CD14-positive monocyte (primary cell): ENCODE results near the gene COLQ. TPM values are rescaled to one million over a fixed set of nuclear protein-coding genes. Genes with fewer than 3 reads are reported as not detected.
"Not testable (repeated sequence)": the region's sequence is repeated elsewhere in the genome, so short reads cannot be mapped to it uniquely, and the experiment has no call there.

Source experiments
- DNase-seq, 3 donors: peaks; one replicate each; pipeline ENCODE4 v3.0.0-alpha.2; 2011 to 2022
- H2AFZ ChIP-seq: 2 replicates; pipeline ENCODE4 v1.6.0; 2012; ENCODE audit warnings: mild to moderate bottlenecking, low read depth, low read length, inconsistent platforms; ENCODE audit not compliant: insufficient read depth, poor library complexity, severe bottlenecking
- H3K27ac ChIP-seq, 2 donors: 1 replicate in 1 of 2; 2 replicates in 1 of 2; pipeline ENCODE4 v1.5.1; 2012 to 2013; ENCODE audit warnings: low read length in 2 of 2, control low read depth in 1 of 2, inconsistent platforms in 1 of 2, low read depth in 1 of 2, mild to moderate bottlenecking in 1 of 2
- H3K27me3 ChIP-seq, 2 donors: one replicate each; pipeline versions ENCODE4 v1.6.0 to v1.6.1; 2011 to 2013; ENCODE audit warnings: low read length in 2 of 2; ENCODE audit not compliant: control insufficient read depth in 2 of 2, insufficient read depth in 2 of 2
- H3K36me3 ChIP-seq, 2 donors: replicated peaks in 1 of 2; 1 replicate in 1 of 2; 2 replicates in 1 of 2; pipeline versions ENCODE4 v1.5.1 to v1.6.1; 2012 to 2013; ENCODE audit warnings: low read length in 2 of 2, control low read depth in 1 of 2, inconsistent platforms in 1 of 2, mild to moderate bottlenecking in 1 of 2; ENCODE audit not compliant: insufficient read depth in 2 of 2, control insufficient read depth in 1 of 2
- H3K4me1 ChIP-seq, 2 donors: 1 replicate in 1 of 2; 2 replicates in 1 of 2; pipeline versions ENCODE4 v1.5.1 to v1.6.1; 2012 to 2013; ENCODE audit warnings: low read length in 2 of 2, control low read depth in 1 of 2, inconsistent platforms in 1 of 2, mild to moderate bottlenecking in 1 of 2, moderate library complexity in 1 of 2; ENCODE audit not compliant: insufficient read depth in 2 of 2, control insufficient read depth in 1 of 2
- H3K4me2 ChIP-seq: replicated peaks from 2 replicates; pipeline ENCODE3; 2012; ENCODE audit warnings: low read length, moderate library complexity, mild to moderate bottlenecking; ENCODE audit not compliant: poor library complexity, severe bottlenecking; ENCODE audit errors: extremely low read depth
- H3K4me3 ChIP-seq, 3 experiments: fragments of 200-600 bp in 1 of 3; sonication (generic) in 1 of 3; replicated peaks in 1 of 3; 1 replicate in 2 of 3; 2 replicates in 1 of 3; pipeline ENCODE4 v1.5.1; 2011 to 2013; ENCODE audit warnings: low read length in 3 of 3, mild to moderate bottlenecking in 3 of 3, control low read depth in 2 of 3, low read depth in 2 of 3, inconsistent platforms in 1 of 3, moderate library complexity in 1 of 3
- H3K79me2 ChIP-seq: 2 replicates; pipeline ENCODE4 v1.6.0; 2012; ENCODE audit warnings: mild to moderate bottlenecking, control low read depth, inconsistent platforms, low read length, moderate library complexity; ENCODE audit not compliant: insufficient read depth
- H3K9ac ChIP-seq: 2 replicates; pipeline ENCODE4 v1.6.0; 2017; ENCODE audit warnings: low read length, mild to moderate bottlenecking; ENCODE audit not compliant: insufficient read depth, poor library complexity, severe bottlenecking
- H3K9me3 ChIP-seq, 2 donors: replicated peaks in 1 of 2; 1 replicate in 1 of 2; 2 replicates in 1 of 2; pipeline versions ENCODE4 v1.5.1 to v1.6.1; 2012 to 2013; ENCODE audit warnings: low read length in 2 of 2, control low read depth in 1 of 2; ENCODE audit not compliant: control insufficient read depth in 1 of 2, insufficient read depth in 1 of 2
- H4K20me1 ChIP-seq: 2 replicates; pipeline ENCODE4 v1.6.0; 2012; ENCODE audit warnings: mild to moderate bottlenecking, low read length, control low read depth, moderate library complexity; ENCODE audit not compliant: insufficient read depth
- H3K27ac Mint-ChIP-seq, 7 donors: one replicate each; pipeline ENCODE4 v1.8.0; 2020; ENCODE audit warnings: mild to moderate bottlenecking in 7 of 7, mixed read lengths in 7 of 7, moderate library complexity in 6 of 7, inconsistent platforms in 2 of 7
- H3K27me3 Mint-ChIP-seq, 3 donors: one replicate each; pipeline ENCODE4 v1.8.0; 2021 to 2022; ENCODE audit warnings: low read depth in 3 of 3, mild to moderate bottlenecking in 3 of 3, mixed read lengths in 3 of 3, moderate library complexity in 3 of 3, inconsistent platforms in 1 of 3
- H3K36me3 Mint-ChIP-seq, 2 donors: one replicate each; pipeline ENCODE4 v1.8.0; 2020; ENCODE audit warnings: mixed read lengths in 2 of 2, inconsistent platforms in 1 of 2, mild to moderate bottlenecking in 1 of 2
- H3K4me1 Mint-ChIP-seq: one replicate; pipeline ENCODE4 v1.8.0; 2020; ENCODE audit warnings: mild to moderate bottlenecking, mixed read lengths
- H3K4me3 Mint-ChIP-seq, 2 donors: one replicate each; pipeline ENCODE4 v1.8.0; 2020; ENCODE audit warnings: mild to moderate bottlenecking in 2 of 2, mixed read lengths in 2 of 2, moderate library complexity in 1 of 2
- H3K9me3 Mint-ChIP-seq, 7 donors: one replicate each; pipeline ENCODE4 v1.8.0; 2020 to 2022; ENCODE audit warnings: mixed read lengths in 7 of 7, mild to moderate bottlenecking in 6 of 7, moderate library complexity in 6 of 7, inconsistent platforms in 2 of 7
- WGBS: methylation state at CpG from one replicate; pipeline ENCODE4 v1.1.5; 2013; ENCODE audit warnings: missing lambda C conversion rate; ENCODE audit not compliant: insufficient coverage; 5-methylcytosine and 5-hydroxymethylcytosine counted together
- intact Hi-C, 2 donors: fragments of 100-400 bp; cut with micrococcal nuclease; formaldehyde crosslinking; loops; one replicate each; pipeline versions ENCODE4 v1.15.0 to v1.15.1; 2023
- polyA plus RNA-seq, 3 donors: library from polyadenylated mRNA; depleted of rRNA in 1 of 3; unstranded in 2 of 3; stranded (reverse) in 1 of 3; fragments of 300-500 nt in 2 of 3; fragments of >200 nt in 1 of 3; fragmentation: Illumina TruSeq in 2 of 3; gene quantifications; 1 replicate in 2 of 3; 2 replicates in 1 of 3; pipeline ENCODE4 v1.2.3, GENCODE V29; 2012 to 2021
- TF ChIP-seq, protein P1 (sequence below): fragments of 200-600 bp; IDR thresholded peaks from one replicate; pipeline ENCODE4 v1.8.0; 2022; ENCODE audit warnings: antibody characterized with exemption, mild to moderate bottlenecking

Gene COLQ
- polyA plus RNA-seq, 3 donors, result 0.23 to 1.9 (median 0.73) TPM

DNA sequence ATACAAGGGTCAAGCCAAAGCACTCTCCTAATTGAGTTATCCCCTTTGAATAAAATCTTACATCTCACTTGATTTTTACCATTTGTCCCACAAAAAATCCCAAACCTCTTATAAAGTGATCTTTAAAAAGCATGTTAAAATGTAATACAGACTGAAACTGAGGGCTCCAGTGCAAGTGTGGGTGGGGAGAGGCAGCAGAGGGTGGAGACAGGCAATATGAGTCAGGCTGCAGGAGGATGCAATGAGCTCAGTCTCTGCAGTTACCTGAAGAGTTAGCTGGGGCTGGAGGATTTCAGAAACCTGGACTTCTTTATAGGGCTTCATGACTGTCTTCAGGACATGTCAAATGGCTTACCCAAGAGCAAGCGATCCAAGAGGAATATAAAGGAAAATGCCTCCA lies 14.2 kb upstream of the COLQ start:
- no peak overlapping the region for H3K4me2 ChIP-seq
- no peaks in the 10 kb centered on the region for H3K36me3 ChIP-seq
- intact Hi-C loops, result no loop called here
- H3K4me3 ChIP-seq, result no peak overlapping the region
- no peak overlapping the region for H3K27ac ChIP-seq
- TF ChIP-seq, protein P1, sequence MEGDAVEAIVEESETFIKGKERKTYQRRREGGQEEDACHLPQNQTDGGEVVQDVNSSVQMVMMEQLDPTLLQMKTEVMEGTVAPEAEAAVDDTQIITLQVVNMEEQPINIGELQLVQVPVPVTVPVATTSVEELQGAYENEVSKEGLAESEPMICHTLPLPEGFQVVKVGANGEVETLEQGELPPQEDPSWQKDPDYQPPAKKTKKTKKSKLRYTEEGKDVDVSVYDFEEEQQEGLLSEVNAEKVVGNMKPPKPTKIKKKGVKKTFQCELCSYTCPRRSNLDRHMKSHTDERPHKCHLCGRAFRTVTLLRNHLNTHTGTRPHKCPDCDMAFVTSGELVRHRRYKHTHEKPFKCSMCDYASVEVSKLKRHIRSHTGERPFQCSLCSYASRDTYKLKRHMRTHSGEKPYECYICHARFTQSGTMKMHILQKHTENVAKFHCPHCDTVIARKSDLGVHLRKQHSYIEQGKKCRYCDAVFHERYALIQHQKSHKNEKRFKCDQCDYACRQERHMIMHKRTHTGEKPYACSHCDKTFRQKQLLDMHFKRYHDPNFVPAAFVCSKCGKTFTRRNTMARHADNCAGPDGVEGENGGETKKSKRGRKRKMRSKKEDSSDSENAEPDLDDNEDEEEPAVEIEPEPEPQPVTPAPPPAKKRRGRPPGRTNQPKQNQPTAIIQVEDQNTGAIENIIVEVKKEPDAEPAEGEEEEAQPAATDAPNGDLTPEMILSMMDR, result no peak
- no peaks in the 10 kb centered on the region for H3K9me3 ChIP-seq
- H3K4me1 Mint-ChIP-seq, result peaks cover 4% of the 10 kb centered on the region
- no peaks in the 10 kb centered on the region for H3K27me3 ChIP-seq
- no peak for DNase-seq
- H4K20me1 ChIP-seq, result no peaks in the 10 kb centered on the region
- H3K79me2 ChIP-seq, result no peaks in the 10 kb centered on the region
- peaks cover 0 to 4% (median 2%) of the 10 kb centered on the region in 3 donors for H3K27me3 Mint-ChIP-seq
- H3K36me3 Mint-ChIP-seq, result no peaks in the 10 kb centered on the region
- no peaks in the 10 kb centered on the region for H3K9me3 Mint-ChIP-seq
- H2AFZ ChIP-seq, result no peak overlapping the region
- H3K9ac ChIP-seq, result no peak overlapping the region
- H3K4me1 ChIP-seq, result no peaks in the 10 kb centered on the region
- H3K4me3 Mint-ChIP-seq, result no peak overlapping the region
- WGBS, result no CpG with 5 or more reads among the region's 1 CpG
- H3K27ac Mint-ChIP-seq, result peak overlapping the region in 1 of 7 donors; percentile 3

DNA sequence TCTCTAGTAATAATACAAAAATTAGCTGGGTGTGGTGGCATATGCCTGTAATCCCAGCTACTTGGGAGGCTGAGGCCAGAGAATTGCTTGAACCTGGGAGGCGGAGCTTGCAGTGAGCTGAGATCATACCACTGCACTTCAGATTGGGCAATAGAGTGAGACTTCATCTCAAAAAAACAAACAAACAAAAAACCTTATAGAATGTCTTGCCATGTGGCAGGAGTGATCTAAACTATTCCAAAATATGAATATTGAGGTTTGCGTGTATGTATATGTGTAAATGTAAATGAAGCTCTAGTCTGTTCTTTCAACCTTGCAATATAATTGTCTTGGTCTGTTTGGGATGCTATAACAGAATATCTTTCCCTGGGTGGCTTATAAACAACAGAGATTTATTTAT lies 11.1 kb upstream of the COLQ start:
- H3K9me3 Mint-ChIP-seq, H3K4me2 ChIP-seq, H4K20me1 ChIP-seq, H3K27ac Mint-ChIP-seq, H3K36me3 ChIP-seq, H3K79me2 ChIP-seq, H3K36me3 Mint-ChIP-seq, H3K27ac ChIP-seq, DNase-seq, H3K9ac ChIP-seq, H3K4me3 ChIP-seq, H3K4me3 Mint-ChIP-seq, H3K27me3 ChIP-seq, H2AFZ ChIP-seq, H3K27me3 Mint-ChIP-seq, H3K9me3 ChIP-seq, intact Hi-C loops: not testable (repeated sequence)
- peaks cover 6 to 17% of the 10 kb centered on the region in 2 donors for H3K4me1 ChIP-seq
- H3K4me1 Mint-ChIP-seq, result peaks cover 23% of the 10 kb centered on the region
- no CpG with 5 or more reads among the region's 2 CpGs for WGBS
